GM23248 (cell line): ENCODE measurements around the gene RPL36. TPM values are rescaled to one million over a fixed set of nuclear protein-coding genes. Genes with fewer than 3 reads are reported as not detected.

Experiments
- DNase-seq: peaks from one replicate; pipeline ENCODE4 v3.0.0-alpha.2; 2015
- H2AFZ ChIP-seq: fragments of 200-600 bp; sonication (generic); 2 replicates; pipeline ENCODE4 v1.6.1; 2016; ENCODE audit warnings: antibody characterized with exemption
- H3F3A ChIP-seq: fragments of 200-600 bp; sonication (generic); 2 replicates; pipeline ENCODE4 v1.6.1; 2016; ENCODE audit warnings: mild to moderate bottlenecking, antibody characterized with exemption, mixed run types; ENCODE audit not compliant: insufficient read depth
- H3K27ac ChIP-seq: fragments of 200-600 bp; sonication (generic); 2 replicates; pipeline ENCODE4 v1.5.1; 2016; ENCODE audit warnings: mild to moderate bottlenecking
- H3K27me3 ChIP-seq: fragments of 200-600 bp; sonication (generic); replicated peaks from 2 replicates; pipeline ENCODE4 v1.6.1; 2016; ENCODE audit warnings: mild to moderate bottlenecking; ENCODE audit not compliant: insufficient read depth
- H3K36me3 ChIP-seq: fragments of 200-600 bp; sonication (generic); 2 replicates; pipeline ENCODE4 v1.6.1; 2016; ENCODE audit warnings: low read depth, mild to moderate bottlenecking
- H3K4me1 ChIP-seq: fragments of 200-600 bp; sonication (generic); 2 replicates; pipeline ENCODE4 v1.6.1; 2016; ENCODE audit warnings: mild to moderate bottlenecking; ENCODE audit not compliant: insufficient read depth
- H3K4me2 ChIP-seq: fragments of 200-600 bp; sonication (generic); one replicate; pipeline ENCODE4 v1.6.1; 2016; ENCODE audit warnings: mild to moderate bottlenecking; ENCODE audit not compliant: unreplicated experiment
- H3K4me3 ChIP-seq: fragments of 200-600 bp; sonication (generic); 2 replicates; pipeline ENCODE4 v1.5.1; 2016; ENCODE audit warnings: mild to moderate bottlenecking
- H3K79me2 ChIP-seq: fragments of 200-600 bp; sonication (generic); 2 replicates; pipeline ENCODE4 v1.6.1; 2016; ENCODE audit warnings: mild to moderate bottlenecking; ENCODE audit not compliant: insufficient read depth
- H3K9ac ChIP-seq: fragments of 200-600 bp; sonication (generic); 2 replicates; pipeline ENCODE4 v1.6.1; 2016; ENCODE audit warnings: mild to moderate bottlenecking
- H3K9me2 ChIP-seq: fragments of 200-600 bp; sonication (generic); 2 replicates; pipeline ENCODE4 v1.6.1; 2016; ENCODE audit warnings: mixed run types, mild to moderate bottlenecking, moderate library complexity; ENCODE audit not compliant: insufficient read depth
- H3K9me3 ChIP-seq: fragments of 200-600 bp; sonication (generic); one replicate; pipeline ENCODE4 v1.6.1; 2017; ENCODE audit warnings: low read depth
- H4K20me1 ChIP-seq: fragments of 200-600 bp; sonication (generic); 2 replicates; pipeline ENCODE4 v1.6.0; 2016; ENCODE audit not compliant: insufficient read depth
- EZH2 ChIP-seq: fragments of 200-600 bp; sonication (generic); IDR thresholded peaks from 2 replicates; pipeline ENCODE4 v1.6.1; 2018; ENCODE audit warnings: antibody characterized with exemption, mild to moderate bottlenecking; ENCODE audit not compliant: insufficient read depth, poor library complexity, severe bottlenecking
- EZH2phosphoT487 ChIP-seq: fragments of 200-600 bp; sonication (generic); IDR thresholded peaks from 2 replicates; pipeline ENCODE4 v1.6.1; 2018; ENCODE audit warnings: antibody characterized with exemption, moderate library complexity, mild to moderate bottlenecking, low read depth; ENCODE audit not compliant: insufficient read depth
- WGBS, 2 experiments: methylation state at CpG; one replicate each; pipeline ENCODE4 v1.1.6; 2015 to 2017; ENCODE audit warnings: low lambda C conversion rate in 2 of 2, low coverage in 1 of 2; ENCODE audit errors: missing lambda C conversion rate in 2 of 2; 5-methylcytosine and 5-hydroxymethylcytosine counted together
- in situ Hi-C: fragments of 300-500 bp; cut with MboI; formaldehyde crosslinking; loops from 2 replicates; pipeline ENCODE4 v1.15.0; 2020
- polyA plus RNA-seq: library from polyadenylated mRNA; unstranded; fragments of >200 nt; fragmentation: Nextera tagmentation; extraction: Ambion mirVana; gene quantifications from 2 replicates; pipeline ENCODE4 v1.2.1, GENCODE V29; 2016
- total RNA-seq: library from RNA; depleted of rRNA; stranded (reverse); fragments of >200 nt; shearing (Covaris generic); gene quantifications from 2 replicates; pipeline ENCODE4 v1.2.3, GENCODE V29; 2014

RPL36 gene
- total and polyA plus RNA-seq, 2 experiments from 2014 or later = 503 to 1,128 TPM

- Histone ChIP-seq H3K4me1 (no peaks in the 10 kb centered on the region), H3K36me3 (peaks cover 27% of the 10 kb centered on the region; the same call in 1 of the 2 replicates), H3K79me2 (peaks cover 66% of the 10 kb centered on the region), H3K9me2 (no peaks in the 10 kb centered on the region), H3F3A (peaks cover 16% of the 10 kb centered on the region; the same call in 1 of the 2 replicates), H3K27ac (no peak overlapping the region), H3K27me3 (no peaks in the 10 kb centered on the region), H2AFZ (no peak overlapping the region), H3K9me3 (no peaks in the 10 kb centered on the region), H3K4me3 (no peak overlapping the region), H4K20me1 (peaks cover 9% of the 10 kb centered on the region; the same call in 1 of the 2 replicates), H3K9ac (no peak overlapping the region), H3K4me2 (no peak overlapping the region)
- TF ChIP-seq EZH2 = no peak
- no peak for TF ChIP-seq EZH2phosphoT487
- in situ Hi-C loops = no loop called here
- WGBS, 2 experiments = 90 to 96% methylated on average over 30 to 45 of the region's 45 CpGs
- DNase-seq = no peak
Observed at GRCh38 chr19:5694167-5694955, 4.3 kb downstream of the RPL36 start.

GRCh38 chr19:5694956-5695648 lies 5.0 kb downstream of the RPL36 start:
- Histone ChIP-seq H3K79me2 (peaks cover 66% of the 10 kb centered on the region), H3K4me2 (no peak overlapping the region), H4K20me1 (peaks cover 9% of the 10 kb centered on the region; the same call in 1 of the 2 replicates), H3F3A (peaks cover 19% of the 10 kb centered on the region), H3K27ac (no peak overlapping the region), H2AFZ (no peak overlapping the region), H3K36me3 (peaks cover 29% of the 10 kb centered on the region; the same call in 1 of the 2 replicates), H3K27me3 (no peaks in the 10 kb centered on the region), H3K9me2 (no peaks in the 10 kb centered on the region), H3K9me3 (no peaks in the 10 kb centered on the region), H3K4me3 (no peak overlapping the region), H3K4me1 (no peaks in the 10 kb centered on the region), H3K9ac (no peak overlapping the region)
- in situ Hi-C loops = no loop called here
- TF ChIP-seq EZH2 (no peak), EZH2phosphoT487 (no peak)
- 88 to 90% methylated on average over 8 of the region's 8 CpGs for WGBS, 2 experiments
- no peak for DNase-seq

GRCh38 chr19:5695649-5696195 lies 5.6 kb downstream of the RPL36 start:
- Histone ChIP-seq H3K79me2 (peaks cover 60% of the 10 kb centered on the region), H3K4me3 (no peak overlapping the region), H3K9ac (no peak overlapping the region), H2AFZ (no peak overlapping the region), H3K4me1 (no peaks in the 10 kb centered on the region), H3K9me2 (no peaks in the 10 kb centered on the region), H3K36me3 (peaks cover 34% of the 10 kb centered on the region; the same call in 1 of the 2 replicates), H3K27ac (no peak overlapping the region), H3F3A (peaks cover 25% of the 10 kb centered on the region), H3K9me3 (no peaks in the 10 kb centered on the region), H3K4me2 (no peak overlapping the region), H4K20me1 (peaks cover 9% of the 10 kb centered on the region; the same call in 1 of the 2 replicates), H3K27me3 (no peaks in the 10 kb centered on the region)
- WGBS, 2 experiments = 91 to 93% methylated on average over 23 to 28 of the region's 28 CpGs
- no peak for DNase-seq
- in situ Hi-C loops = no loop called here
- no peak for TF ChIP-seq EZH2phosphoT487
- no peak for TF ChIP-seq EZH2

- Histone ChIP-seq H3K4me2 (no peak overlapping the region), H3K27me3 (no peaks in the 10 kb centered on the region), H3K36me3 (peaks cover 34% of the 10 kb centered on the region; the same call in 1 of the 2 replicates), H3K9me2 (no peaks in the 10 kb centered on the region), H3F3A (peaks cover 25% of the 10 kb centered on the region), H4K20me1 (peaks cover 9% of the 10 kb centered on the region; the same call in 1 of the 2 replicates), H2AFZ (no peak overlapping the region), H3K4me3 (no peak overlapping the region), H3K4me1 (no peaks in the 10 kb centered on the region), H3K79me2 (peaks cover 53% of the 10 kb centered on the region), H3K9ac (no peak overlapping the region), H3K9me3 (no peaks in the 10 kb centered on the region), H3K27ac (no peak overlapping the region)
- WGBS, 2 experiments = 89 to 92% methylated on average over 33 to 40 of the region's 42 CpGs
- TF ChIP-seq EZH2 (no peak), EZH2phosphoT487 (no peak)
- no peak for DNase-seq
- in situ Hi-C loops = no loop called here
Observed at GRCh38 chr19:5696196-5697021, 6.3 kb downstream of the RPL36 start.
